CD8-positive, alpha-beta memory T cell (primary cell): ENCODE measurements around the gene CARD11. TPM values are rescaled to one million over a fixed set of nuclear protein-coding genes. Genes with fewer than 3 reads are reported as not detected.

Source experiments
- CTCF ChIA-PET: fragments of 350-600 bp; sonication (Branson Sonifier 250); formaldehyde crosslinking; loops from one replicate; lab custom pipeline; 2021; ENCODE audit warnings: antibody characterized with exemption; lab: Charles Lee
- POLR2A ChIA-PET: fragments of 350-600 bp; sonication (Branson Sonifier 250); formaldehyde crosslinking; loops from one replicate; lab custom pipeline; 2021; ENCODE audit warnings: antibody characterized with exemption; lab: Charles Lee
- DNase-seq, 5 donors: peaks; one replicate each; pipeline versions ENCODE4 v3.0.0 to v3.0.0-alpha.2; 2020 to 2022; ENCODE audit warnings: mixed read lengths in 1 of 5
- H3K27ac ChIP-seq: one replicate; pipeline ENCODE4 v1.7.0; 2013; ENCODE audit warnings: low read depth, mild to moderate bottlenecking, low read length, moderate library complexity
- H3K27me3 ChIP-seq: 2 replicates; pipeline ENCODE4 v1.7.0; 2013; ENCODE audit warnings: low read length, mild to moderate bottlenecking; ENCODE audit not compliant: insufficient read depth, poor library complexity, severe bottlenecking
- H3K36me3 ChIP-seq: 2 replicates; pipeline ENCODE4 v1.7.0; 2013; ENCODE audit warnings: mild to moderate bottlenecking, low read length, moderate library complexity; ENCODE audit not compliant: insufficient read depth
- H3K4me1 ChIP-seq: 2 replicates; pipeline ENCODE4 v1.7.0; 2013; ENCODE audit warnings: mild to moderate bottlenecking, low read length, moderate library complexity; ENCODE audit not compliant: insufficient read depth
- H3K4me3 ChIP-seq: 2 replicates; pipeline ENCODE4 v1.7.0; 2013; ENCODE audit warnings: mild to moderate bottlenecking, low read length
- H3K9me3 ChIP-seq: 2 replicates; pipeline ENCODE4 v1.7.0; 2013; ENCODE audit warnings: mild to moderate bottlenecking, low read length
- H3K27ac Mint-ChIP-seq, 8 donors: one replicate each; pipeline ENCODE4 v1.8.0; 2020 to 2021; ENCODE audit warnings: mixed read lengths in 8 of 8, mild to moderate bottlenecking in 6 of 8, inconsistent platforms in 3 of 8, moderate library complexity in 3 of 8
- H3K27me3 Mint-ChIP-seq, 2 donors: one replicate each; pipeline ENCODE4 v1.8.0; 2020 to 2021; ENCODE audit warnings: mixed read lengths in 2 of 2, mild to moderate bottlenecking in 1 of 2, moderate library complexity in 1 of 2
- H3K36me3 Mint-ChIP-seq, 3 donors: one replicate each; pipeline ENCODE4 v1.8.0; 2020 to 2021; ENCODE audit warnings: mixed read lengths in 3 of 3, inconsistent platforms in 1 of 3, mild to moderate bottlenecking in 1 of 3
- H3K4me1 Mint-ChIP-seq, 3 donors: one replicate each; pipeline ENCODE4 v1.8.0; 2020 to 2021; ENCODE audit warnings: mixed read lengths in 3 of 3, inconsistent platforms in 1 of 3, mild to moderate bottlenecking in 1 of 3
- H3K4me3 Mint-ChIP-seq, 7 donors: one replicate each; pipeline ENCODE4 v1.8.0; 2020 to 2021; ENCODE audit warnings: mixed read lengths in 7 of 7, mild to moderate bottlenecking in 6 of 7, moderate library complexity in 4 of 7, inconsistent platforms in 2 of 7
- H3K9me3 Mint-ChIP-seq, 5 donors: one replicate each; pipeline ENCODE4 v1.8.0; 2020 to 2022; ENCODE audit warnings: mixed read lengths in 5 of 5, mild to moderate bottlenecking in 3 of 5, moderate library complexity in 2 of 5, inconsistent platforms in 1 of 5
- polyA plus RNA-seq: library from polyadenylated mRNA; unstranded; fragments of 300-500 nt; fragmentation: Illumina TruSeq; gene quantifications from one replicate; pipeline ENCODE4 v1.2.3, GENCODE V29; 2021
- total RNA-seq, 2 experiments: library from RNA; stranded (reverse); gene quantifications; one replicate each; pipeline ENCODE4 v1.2.3, GENCODE V29; 2021

Gene CARD11
- total and polyA plus RNA-seq, 3 experiments from 2014 or later: 40.9 to 72.1 (median 68.4) TPM

DNA sequence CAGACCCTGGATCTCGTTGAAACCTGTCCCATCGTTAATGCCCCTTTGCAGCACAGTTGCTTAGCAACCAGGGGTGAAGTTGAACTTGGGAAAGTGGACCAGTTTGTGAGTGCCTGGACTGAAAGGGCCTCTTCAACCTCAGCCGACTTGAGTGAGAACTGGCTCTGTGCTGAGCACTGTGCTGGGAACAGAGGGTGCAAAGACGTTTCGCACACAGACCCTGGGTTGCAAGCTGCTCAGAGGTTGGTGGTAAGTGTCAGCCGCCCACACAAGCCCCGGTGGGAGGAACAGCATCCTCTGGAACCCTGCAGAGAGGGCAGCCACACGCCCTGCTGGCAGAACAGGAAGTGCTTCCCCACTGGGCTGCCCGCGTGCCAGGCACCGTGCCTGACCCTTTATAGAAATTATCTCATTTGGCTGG lies 89.2 kb downstream of the CARD11 start:
- Histone ChIP-seq H3K9me3 (no peaks in the 10 kb centered on the region), H3K4me1 (peaks cover 46% of the 10 kb centered on the region), H3K4me3 (no peak overlapping the region), H3K36me3 (peaks cover 24% of the 10 kb centered on the region), H3K27ac (peak overlapping the region; percentile 78), H3K27me3 (no peaks in the 10 kb centered on the region)
- Mint-ChIP-seq H3K4me1 (peaks cover 64 to 77% (median 65%) of the 10 kb centered on the region in 3 donors), H3K4me3 (peak overlapping the region in 6 of 7 donors; percentile 44 to 78 (median 65)), H3K27ac (peak overlapping the region; percentile 73 to 99 (median 90)), H3K27me3 (no peaks in the 10 kb centered on the region), H3K9me3 (peaks cover 0 to 7% (median 0%) of the 10 kb centered on the region in 5 donors), H3K36me3 (peaks cover 15 to 72% (median 16%) of the 10 kb centered on the region in 3 donors)
- CTCF ChIA-PET: interaction anchor here (0.8 to 1.0 kb wide), 4 partner anchors 9 to 90 kb away, joined by 3 to 4 read pairs (median 4); no protein-coding TSS in a partner anchor
- peak in 4 of 5 donors; percentile 11 to 32 (median 21) for DNase-seq
- POLR2A ChIA-PET: interaction anchor here (0.5 kb wide), 1 partner anchor 139 kb away, joined by 3 read pairs; no protein-coding TSS in a partner anchor

DNA sequence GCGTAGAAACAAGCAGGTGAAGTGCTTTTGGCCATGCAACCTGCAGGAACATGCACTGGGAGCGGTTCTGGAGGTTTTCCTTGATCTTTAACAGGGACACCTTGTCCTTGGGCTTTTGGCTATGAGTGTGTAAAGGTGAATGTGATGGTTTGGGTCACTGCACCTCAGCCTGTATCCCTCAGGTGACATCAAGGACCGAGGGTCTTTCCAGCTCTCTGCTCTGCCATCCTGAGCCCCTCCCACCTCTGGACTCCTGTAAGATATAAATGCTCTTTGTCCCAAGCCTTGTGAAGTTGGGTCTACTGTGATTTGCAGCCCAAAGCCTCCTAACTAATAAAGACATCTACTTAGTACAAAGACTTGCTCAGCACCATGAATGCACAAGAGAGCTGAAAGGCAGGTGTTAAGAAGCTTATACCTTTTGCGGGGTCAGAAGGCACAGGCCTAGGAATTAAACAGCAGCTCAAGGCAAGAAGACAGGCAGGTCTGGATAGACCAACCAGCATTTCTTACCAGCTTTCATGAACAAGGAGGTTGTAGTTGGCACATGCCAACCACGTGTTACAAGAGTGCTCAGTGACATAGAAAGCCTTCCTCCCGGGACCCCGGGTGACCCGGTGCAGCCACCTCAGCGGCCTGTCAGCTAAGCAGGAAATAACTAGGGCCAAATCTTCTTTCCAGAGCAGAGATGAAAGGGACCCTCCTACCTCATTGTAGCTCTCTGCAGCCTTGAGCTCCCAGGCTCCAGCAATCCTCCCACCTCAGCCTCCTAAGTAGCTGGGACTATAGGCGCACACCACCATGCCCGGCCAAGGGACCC lies 89.9 kb downstream of the CARD11 start:
- ChIA-PET POLR2A (interaction anchor here (0.5 kb wide), 1 partner anchor 140 kb away, joined by 3 read pairs; no protein-coding TSS in a partner anchor), CTCF (interaction anchor here (0.6 to 1.0 kb wide), 4 partner anchors 9 to 89 kb away, joined by 3 to 4 read pairs (median 4); no protein-coding TSS in a partner anchor)
- DNase-seq: peak in 4 of 5 donors; percentile 15 to 43 (median 32)
- Mint-ChIP-seq H3K4me3 (peak overlapping the region in 6 of 7 donors; percentile 44 to 76 (median 65)), H3K36me3 (peaks cover 16 to 70% (median 18%) of the 10 kb centered on the region in 3 donors), H3K27ac (peak overlapping the region; percentile 73 to 99 (median 90)), H3K9me3 (peaks cover 0 to 7% (median 0%) of the 10 kb centered on the region in 5 donors), H3K4me1 (peaks cover 67 to 77% (median 70%) of the 10 kb centered on the region in 3 donors), H3K27me3 (no peaks in the 10 kb centered on the region)
- H3K27ac ChIP-seq: peak overlapping the region; percentile 28
- no peaks in the 10 kb centered on the region for H3K27me3 ChIP-seq
- H3K4me1 ChIP-seq: peaks cover 42% of the 10 kb centered on the region
- H3K36me3 ChIP-seq: peaks cover 26% of the 10 kb centered on the region
- H3K9me3 ChIP-seq: no peaks in the 10 kb centered on the region
- H3K4me3 ChIP-seq: no peak overlapping the region

DNA sequence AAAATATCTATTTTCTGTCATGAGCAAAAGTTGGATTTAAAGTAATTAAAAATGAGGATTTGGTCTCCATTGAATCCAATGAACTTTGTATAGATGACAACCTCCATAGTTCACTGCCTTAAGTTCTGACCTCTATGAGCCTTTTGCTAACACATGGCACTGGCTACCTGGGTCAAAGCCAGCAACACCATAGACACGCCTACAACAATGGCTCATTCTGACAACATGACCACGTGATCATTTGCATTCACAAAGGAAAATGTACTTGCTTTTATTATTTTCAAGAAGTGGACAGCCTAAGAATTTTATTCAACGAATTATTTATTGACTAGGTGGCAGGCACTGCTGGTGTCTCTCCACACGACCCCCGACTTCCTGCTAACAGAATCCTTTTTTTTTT lies 90.6 kb downstream of the CARD11 start:
- Histone ChIP-seq H3K4me3 (no peak overlapping the region), H3K4me1 (peaks cover 42% of the 10 kb centered on the region), H3K9me3 (no peaks in the 10 kb centered on the region), H3K27me3 (no peaks in the 10 kb centered on the region), H3K36me3 (peaks cover 25% of the 10 kb centered on the region), H3K27ac (no peak overlapping the region)
- H3K4me3 Mint-ChIP-seq: peak overlapping the region in 2 of 7 donors; percentile 20 to 48
- ChIA-PET CTCF (no interaction called here), POLR2A (no interaction called here)
- H3K4me1 Mint-ChIP-seq: peaks cover 66 to 77% (median 73%) of the 10 kb centered on the region in 3 donors
- no peaks in the 10 kb centered on the region for H3K27me3 Mint-ChIP-seq
- peak overlapping the region in 6 of 8 donors; percentile 45 to 95 (median 80) for H3K27ac Mint-ChIP-seq
- peaks cover 13 to 70% (median 18%) of the 10 kb centered on the region in 3 donors for H3K36me3 Mint-ChIP-seq
- no peak for DNase-seq
- H3K9me3 Mint-ChIP-seq: peaks cover 0 to 7% (median 0%) of the 10 kb centered on the region in 5 donors

DNA sequence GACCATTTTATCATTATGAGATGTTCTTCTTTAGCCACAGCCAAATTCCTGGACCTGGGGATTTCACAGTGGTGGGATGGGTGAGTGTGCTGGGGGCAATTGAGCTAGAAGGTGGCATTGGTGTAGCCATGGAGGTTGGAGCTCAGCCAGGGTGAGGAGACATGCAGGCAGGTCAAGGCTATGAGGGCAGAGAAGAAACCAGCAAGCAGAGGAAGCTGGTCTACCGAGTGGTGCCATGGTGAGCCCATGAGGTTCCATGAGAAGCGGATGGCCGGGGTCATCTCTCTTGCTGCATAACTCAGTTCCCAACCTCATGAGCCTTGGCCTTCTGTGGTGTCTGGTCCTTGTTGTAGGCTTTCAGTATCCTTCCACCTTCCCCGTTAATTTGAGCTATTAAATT lies 91.4 kb downstream of the CARD11 start:
- H3K4me1 ChIP-seq: peaks cover 42% of the 10 kb centered on the region
- no peak overlapping the region for H3K27ac ChIP-seq
- H3K4me3 ChIP-seq: no peak overlapping the region
- peaks cover 14 to 71% (median 18%) of the 10 kb centered on the region in 3 donors for H3K36me3 Mint-ChIP-seq
- H3K4me1 Mint-ChIP-seq: peaks cover 63 to 79% (median 73%) of the 10 kb centered on the region in 3 donors
- H3K27me3 Mint-ChIP-seq: no peaks in the 10 kb centered on the region
- POLR2A ChIA-PET: no interaction called here
- CTCF ChIA-PET: no interaction called here
- H3K4me3 Mint-ChIP-seq: no peak overlapping the region
- no peaks in the 10 kb centered on the region for H3K9me3 ChIP-seq
- peaks cover 0 to 7% (median 0%) of the 10 kb centered on the region in 5 donors for H3K9me3 Mint-ChIP-seq
- no peak for DNase-seq
- H3K36me3 ChIP-seq: peaks cover 25% of the 10 kb centered on the region
- H3K27ac Mint-ChIP-seq: peak overlapping the region in 6 of 8 donors; percentile 1 to 89 (median 16)
- H3K27me3 ChIP-seq: no peaks in the 10 kb centered on the region

DNA sequence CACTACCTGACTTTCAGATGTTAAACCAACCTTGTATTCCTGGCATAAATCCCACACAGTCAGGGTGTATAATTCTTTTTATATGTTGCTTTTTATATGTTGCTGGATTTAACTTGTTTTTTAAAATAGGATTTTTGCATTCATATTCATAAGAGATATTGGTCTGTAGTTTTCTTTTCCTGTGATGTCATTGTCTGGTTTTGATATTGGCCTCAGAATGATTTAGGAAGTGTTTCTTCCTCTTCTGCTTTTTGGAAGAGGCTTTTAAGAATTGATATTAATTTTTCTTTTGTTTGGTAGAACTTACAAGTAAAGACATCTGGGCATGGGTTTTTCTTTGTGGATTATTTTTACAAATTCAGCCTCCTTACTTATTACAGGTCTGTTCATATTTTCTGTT lies 93.1 kb downstream of the CARD11 start:
- H3K4me3 ChIP-seq: no peak overlapping the region
- H3K36me3 ChIP-seq: peaks cover 42% of the 10 kb centered on the region
- Mint-ChIP-seq H3K36me3 (peaks cover 19 to 77% (median 26%) of the 10 kb centered on the region in 3 donors), H3K27me3 (no peaks in the 10 kb centered on the region), H3K4me3 (no peak overlapping the region), H3K9me3 (peaks cover 0 to 7% (median 0%) of the 10 kb centered on the region in 5 donors), H3K4me1 (peaks cover 60 to 75% (median 64%) of the 10 kb centered on the region in 3 donors), H3K27ac (peak overlapping the region in 7 of 8 donors; percentile 5 to 76 (median 54))
- no peak overlapping the region for H3K27ac ChIP-seq
- ChIA-PET CTCF (no interaction called here), POLR2A (no interaction called here)
- no peak for DNase-seq
- H3K9me3 ChIP-seq: no peaks in the 10 kb centered on the region
- no peaks in the 10 kb centered on the region for H3K27me3 ChIP-seq
- peaks cover 35% of the 10 kb centered on the region for H3K4me1 ChIP-seq

DNA sequence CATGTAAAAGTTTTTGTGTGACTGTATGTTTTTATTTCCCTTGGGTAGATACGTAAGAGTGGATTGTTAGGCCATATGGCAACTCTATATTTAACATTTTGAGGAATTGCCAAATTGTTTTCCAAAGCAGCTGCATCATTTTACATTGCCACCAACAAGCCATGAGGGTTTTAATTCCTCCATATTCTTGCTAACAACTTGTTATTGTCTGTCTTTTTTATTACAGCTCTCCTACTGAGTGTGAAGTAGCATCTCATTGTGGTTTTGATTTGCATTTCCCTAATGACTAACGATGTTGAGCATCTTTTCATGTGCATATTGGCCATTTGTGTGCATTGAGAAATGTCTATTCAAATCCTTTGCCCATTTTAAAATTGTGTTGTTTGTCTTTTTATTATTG lies 94.9 kb downstream of the CARD11 start:
- no peaks in the 10 kb centered on the region for H3K9me3 ChIP-seq
- Mint-ChIP-seq H3K9me3 (peaks cover 0 to 7% (median 2%) of the 10 kb centered on the region in 5 donors), H3K27ac (peak overlapping the region in 2 of 8 donors; percentile 14 to 24), H3K4me3 (no peak overlapping the region), H3K36me3 (peaks cover 27 to 86% (median 40%) of the 10 kb centered on the region in 3 donors), H3K4me1 (peaks cover 43 to 57% (median 45%) of the 10 kb centered on the region in 3 donors), H3K27me3 (no peaks in the 10 kb centered on the region)
- H3K27me3 ChIP-seq: no peaks in the 10 kb centered on the region
- no peak overlapping the region for H3K27ac ChIP-seq
- peaks cover 17% of the 10 kb centered on the region for H3K4me1 ChIP-seq
- no peak overlapping the region for H3K4me3 ChIP-seq
- no peak for DNase-seq
- H3K36me3 ChIP-seq: peaks cover 59% of the 10 kb centered on the region
- ChIA-PET POLR2A (no interaction called here), CTCF (no interaction called here)

DNA sequence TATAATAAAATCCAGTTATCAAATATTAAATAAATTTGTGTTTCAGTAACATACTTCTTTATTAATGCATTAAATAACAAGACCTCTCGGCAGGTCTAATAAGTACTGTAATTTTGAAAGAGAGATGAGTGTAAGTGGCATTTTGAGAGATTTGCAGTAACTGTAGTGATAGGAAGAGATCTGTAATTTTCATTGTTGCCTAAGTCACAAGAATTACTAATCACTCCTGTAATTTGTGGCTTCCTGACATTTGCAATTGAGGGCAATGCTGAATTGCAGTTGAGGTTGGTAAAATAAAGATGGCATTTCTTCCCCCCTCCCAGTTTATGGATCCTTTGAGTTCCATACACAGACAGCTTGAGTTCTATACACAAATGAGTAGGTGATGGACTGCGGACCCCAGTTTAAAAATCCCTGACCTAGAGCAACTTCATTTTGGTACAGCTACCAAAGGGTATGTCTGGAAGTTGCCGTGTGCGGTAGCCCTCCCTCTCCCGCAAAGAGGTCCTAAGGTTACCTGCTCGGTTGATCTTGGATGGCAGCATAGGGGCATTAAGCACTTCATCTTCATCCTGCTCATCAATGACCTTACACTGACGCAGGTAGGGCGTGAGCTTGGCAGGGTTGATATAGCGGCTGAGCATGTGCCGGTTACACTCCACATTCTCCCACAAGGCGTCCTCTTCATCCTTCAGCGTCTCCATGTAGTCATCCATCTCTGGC lies 96.4 kb downstream of the CARD11 start:
- Mint-ChIP-seq H3K4me1 (peaks cover 36 to 52% (median 38%) of the 10 kb centered on the region in 3 donors), H3K9me3 (peaks cover 0 to 7% (median 2%) of the 10 kb centered on the region in 5 donors), H3K36me3 (peaks cover 34 to 88% (median 41%) of the 10 kb centered on the region in 3 donors), H3K27me3 (peaks cover 0 to 1% of the 10 kb centered on the region in 2 donors), H3K27ac (peak overlapping the region in 4 of 8 donors; percentile 10 to 81 (median 20)), H3K4me3 (no peak overlapping the region)
- POLR2A ChIA-PET: no interaction called here
- no peaks in the 10 kb centered on the region for H3K9me3 ChIP-seq
- CTCF ChIA-PET: no interaction called here
- H3K4me1 ChIP-seq: peaks cover 4% of the 10 kb centered on the region
- no peaks in the 10 kb centered on the region for H3K27me3 ChIP-seq
- H3K4me3 ChIP-seq: no peak overlapping the region
- DNase-seq: no peak
- peaks cover 57% of the 10 kb centered on the region for H3K36me3 ChIP-seq
- H3K27ac ChIP-seq: no peak overlapping the region
